HUDEP-2 (cell line): ENCODE measurements around the gene ACHE.

Source experiments
- DNase-seq, 76 experiments: peaks; one replicate each; lab custom pipeline; 2025; ENCODE audit not compliant: unreplicated experiment in 76 of 76; lab: John Stamatoyannopoulos, UW

ACHE gene

GRCh38 chr7:100897772-100898454, 2.2 kb upstream of the ACHE start:
- DNase-seq: peak in 23 of 76 experiments; percentile 7 to 65 (median 27)

DNA sequence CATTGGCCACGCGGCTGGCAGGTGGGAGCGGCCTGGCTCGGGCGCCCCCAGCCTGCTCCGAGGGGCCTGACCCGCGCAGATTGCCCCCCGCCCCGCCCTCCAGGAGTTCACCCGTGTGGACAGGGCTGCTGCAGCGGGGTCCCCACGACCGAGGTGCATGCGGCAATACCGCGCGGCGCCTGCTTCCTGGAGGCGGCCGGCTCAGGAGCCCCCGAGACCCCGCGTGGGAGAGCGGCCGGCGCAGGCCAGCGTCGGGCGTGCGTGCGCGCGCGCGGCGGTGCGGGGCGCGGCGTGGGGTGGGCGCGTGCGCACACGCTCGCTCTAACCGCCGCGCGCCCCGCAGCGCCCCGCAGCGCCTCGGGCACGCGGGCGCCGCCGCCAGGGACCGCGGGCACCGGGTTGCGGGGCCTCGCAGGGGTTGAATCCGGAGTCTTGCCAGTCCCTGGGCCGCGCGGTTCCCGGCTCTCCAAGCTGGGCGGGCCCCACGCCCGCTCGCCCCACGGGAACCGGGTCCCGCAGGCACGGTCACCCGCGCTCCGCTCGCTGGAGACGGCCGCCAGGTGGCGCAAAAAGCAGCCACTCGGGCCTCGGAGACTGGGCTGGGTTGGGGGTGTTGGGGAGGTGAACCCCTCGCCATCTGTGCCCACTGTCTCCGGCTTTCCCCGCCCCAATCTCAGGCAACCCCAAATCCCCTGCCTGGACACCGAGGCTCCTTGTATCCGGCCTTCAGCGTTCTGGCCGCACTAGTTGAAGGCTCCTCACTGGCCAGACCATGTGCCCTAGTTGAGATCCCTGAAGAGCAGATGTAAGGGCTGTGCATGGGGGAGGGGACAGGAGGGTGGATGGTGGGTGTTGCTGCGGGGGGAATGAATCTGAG, 1.3 kb upstream of the ACHE start:
- peak in 44 of 76 experiments; percentile 3 to 58 (median 30) for DNase-seq

GRCh38 chr7:100895956-100896731, 456 bp upstream of the ACHE start:
- peak in 71 of 76 experiments; percentile 14 to 86 (median 68) for DNase-seq

DNA sequence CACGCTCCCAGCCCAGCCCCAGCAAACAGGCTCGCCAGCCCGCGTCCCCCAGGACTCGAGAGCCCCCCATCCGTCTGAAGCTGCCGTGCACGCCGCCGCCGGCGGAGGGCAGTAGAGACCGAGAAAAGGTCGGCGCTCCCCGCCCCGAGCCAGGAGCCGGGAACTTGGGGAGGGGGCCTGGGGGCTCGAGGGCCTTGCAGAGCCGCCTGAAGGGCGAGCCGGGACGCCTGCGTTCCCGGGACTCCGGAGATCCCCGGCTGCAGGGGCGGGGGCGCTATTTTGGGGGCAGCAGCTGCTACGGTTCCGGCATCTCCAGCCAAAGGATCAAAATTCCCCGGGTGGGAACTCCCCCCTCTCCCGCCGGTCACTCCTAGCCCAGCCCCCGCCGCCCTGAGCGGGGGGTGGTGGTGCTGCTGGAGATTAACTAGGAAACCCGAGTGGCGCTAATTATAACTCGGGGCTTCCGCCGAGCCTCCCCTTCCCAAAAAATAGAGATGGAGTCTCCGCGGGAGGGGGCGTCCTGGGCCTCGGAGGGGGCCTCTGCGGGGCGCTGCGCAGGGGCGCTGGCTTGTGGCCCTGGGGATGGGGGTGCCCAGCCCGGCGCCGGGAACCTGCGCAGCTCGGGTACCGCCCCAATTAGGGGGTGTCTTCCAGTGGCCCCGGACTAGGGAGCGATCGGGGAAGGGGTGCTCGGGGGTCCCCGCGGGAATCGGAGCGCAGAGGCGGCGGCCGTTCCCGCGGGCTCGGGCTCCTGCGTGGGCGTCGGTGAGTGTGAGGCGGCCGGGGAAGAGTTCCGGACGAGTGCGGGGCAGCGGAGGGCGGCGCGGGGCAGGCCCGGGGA, 608 bp downstream of the ACHE start:
- DNase-seq: peak in 54 of 76 experiments; percentile 1 to 68 (median 45)

DNA sequence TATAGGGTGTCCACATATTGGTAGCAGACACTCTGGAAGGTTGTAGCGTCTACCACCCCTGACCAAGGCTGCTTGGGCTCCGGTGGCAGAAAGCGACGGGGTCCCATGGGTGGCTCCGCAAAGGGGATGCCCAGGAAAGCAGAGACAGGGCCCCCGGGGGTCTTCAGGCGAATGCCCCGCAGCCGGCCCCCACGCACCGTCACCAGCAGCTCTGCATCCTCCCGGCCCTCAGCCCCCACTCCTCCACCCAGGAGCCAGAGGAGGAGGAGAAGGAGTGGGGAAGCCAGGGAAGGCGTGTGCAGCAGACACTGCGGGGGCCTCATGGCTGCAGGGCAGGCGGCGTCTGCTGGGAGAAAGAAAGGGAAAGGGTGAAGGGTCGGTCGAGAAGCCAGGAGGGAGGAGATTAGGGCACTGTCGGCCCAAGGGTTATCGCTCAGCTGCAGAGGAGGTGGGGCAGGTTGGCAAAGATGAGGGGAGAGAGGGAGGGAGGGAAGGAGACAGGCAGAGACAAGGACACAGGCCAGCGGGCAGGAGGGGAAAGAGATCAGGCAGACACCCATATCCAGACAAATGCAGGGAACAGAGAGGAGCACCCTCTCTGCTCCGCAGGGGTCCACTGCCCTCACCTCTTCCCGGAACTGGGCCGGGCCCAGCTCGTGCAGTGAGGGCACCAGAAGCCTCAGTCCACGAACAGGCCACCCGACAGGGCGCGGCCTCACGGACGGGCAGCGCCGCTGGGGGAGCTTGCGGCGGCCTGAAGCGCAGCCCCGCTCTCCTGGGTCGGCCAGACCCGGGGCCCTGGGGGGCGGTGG, 1.6 kb downstream of the ACHE start:
- peak in 75 of 76 experiments; percentile 31 to 91 (median 80) for DNase-seq

GRCh38 chr7:100893318-100893895, 2.3 kb downstream of the ACHE start:
- DNase-seq: no peak

- no peak for DNase-seq
These were observed 3.0 kb downstream of the ACHE start for GRCh38 chr7:100892364-100893317.

GRCh38 chr7:100891568-100892247, 4.0 kb downstream of the ACHE start:
- peak in 1 of 76 experiments; percentile 3 for DNase-seq

DNA sequence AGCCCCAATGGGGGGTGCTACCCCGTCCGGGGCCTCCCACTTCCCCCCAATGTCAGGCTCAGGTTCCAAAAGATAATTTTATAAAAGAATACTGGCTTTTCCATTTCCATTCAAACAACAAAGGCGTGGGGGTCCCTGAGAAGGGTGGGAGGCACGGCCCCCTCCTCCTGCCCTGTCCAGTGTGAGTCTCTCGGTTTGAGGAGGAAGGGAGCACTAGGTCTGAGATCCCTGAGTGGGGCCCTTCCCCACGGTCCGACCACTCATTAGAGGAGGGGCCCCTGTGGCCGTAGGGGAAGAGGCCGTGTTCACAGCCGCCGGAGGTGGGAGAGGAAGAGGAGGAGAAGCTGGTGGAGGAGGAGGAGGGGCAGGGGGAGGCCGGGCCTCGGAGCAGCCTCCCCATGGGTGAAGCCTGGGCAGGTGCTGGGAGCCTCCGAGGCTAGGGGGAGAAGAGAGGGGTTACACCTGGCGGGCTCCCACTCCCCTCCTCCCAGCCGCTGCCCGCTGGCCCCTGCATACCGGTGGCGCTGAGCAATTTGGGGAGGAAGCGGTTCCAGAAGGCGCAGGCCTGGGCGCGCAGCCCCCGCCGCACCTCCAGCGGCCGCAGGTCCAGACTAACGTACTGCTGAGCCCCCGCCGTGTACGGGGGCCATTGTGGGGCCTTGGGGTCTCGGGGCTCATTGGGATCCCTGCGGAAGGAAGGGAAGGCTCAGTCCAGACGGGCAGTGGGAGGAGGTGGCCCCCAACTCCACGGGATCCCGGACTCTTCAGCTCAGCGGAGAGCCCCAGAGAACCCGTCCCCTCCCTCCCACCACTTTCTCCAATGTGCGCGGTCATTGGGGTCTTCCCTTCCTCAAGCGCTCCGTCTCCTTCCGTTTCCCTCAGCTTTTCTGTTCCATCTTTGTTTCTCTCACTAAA, 4.8 kb downstream of the ACHE start:
- peak in 1 of 76 experiments; percentile 60 for DNase-seq

GRCh38 chr7:100888988-100889750, 6.5 kb downstream of the ACHE start, which contains the start of gene UFSP1:
Gene UFSP1, minus strand, starts transcription at chr7:100889715. Its CDS starts 444 bp downstream, at chr7:100889271.
- peak in 7 of 76 experiments; percentile 41 to 89 (median 67) for DNase-seq

- DNase-seq: peak in 1 of 76 experiments; percentile 19
These were observed 7.2 kb downstream of the ACHE start for GRCh38 chr7:100888291-100888987.

- peak in 48 of 76 experiments; percentile 7 to 68 (median 37) for DNase-seq
These were observed 8.0 kb downstream of the ACHE start for GRCh38 chr7:100887516-100888290.

DNA sequence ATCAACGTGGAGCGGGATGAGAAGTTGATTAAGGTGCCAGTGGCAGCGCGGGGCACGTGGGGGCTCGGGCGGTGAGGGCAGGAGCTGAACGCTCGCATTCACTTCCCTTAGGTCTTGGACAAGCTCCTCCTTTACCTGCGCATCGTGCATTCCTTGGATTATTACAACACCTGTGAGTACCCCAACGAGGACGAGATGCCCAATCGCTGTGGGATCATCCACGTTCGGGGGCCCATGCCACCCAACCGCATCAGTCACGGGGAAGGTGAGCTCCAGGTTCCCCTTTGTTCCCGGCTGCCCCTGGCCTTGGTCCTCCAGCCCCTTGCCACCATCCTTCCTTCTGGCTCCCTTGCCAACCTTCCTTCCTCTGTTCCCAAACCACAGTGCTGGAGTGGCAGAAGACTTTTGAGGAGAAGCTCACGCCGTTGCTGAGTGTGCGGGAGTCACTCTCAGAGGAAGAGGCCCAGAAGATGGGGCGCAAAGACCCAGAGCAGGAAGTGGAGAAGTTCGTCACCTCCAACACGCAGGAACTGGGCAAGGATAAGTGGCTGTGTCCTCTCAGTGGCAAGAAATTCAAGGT, 8.7 kb downstream of the ACHE start:
- DNase-seq: no peak
